GM18907 (cell line): ENCODE data around the gene CEP170B.

Source experiments
- ATAC-seq: cut with Tn5 transposase; IDR thresholded peaks from one replicate; pipeline ENCODE4 v1.9.1; 2021; ENCODE audit warnings: mild to moderate bottlenecking, moderate library complexity; ENCODE audit not compliant: unreplicated experiment

CEP170B gene

GRCh38 chr14:104866451-104867370 lies 1.6 kb downstream of the CEP170B start:
- no peak for ATAC-seq

- no peak for ATAC-seq
Measured at GRCh38 chr14:104867371-104868059, 2.4 kb downstream of the CEP170B start.

- ATAC-seq, result no peak
Measured at GRCh38 chr14:104868060-104868740, 3.1 kb downstream of the CEP170B start.

GRCh38 chr14:104868811-104869572 lies 3.9 kb downstream of the CEP170B start:
- no peak for ATAC-seq

GRCh38 chr14:104869669-104870367 lies 4.8 kb downstream of the CEP170B start:
- no peak for ATAC-seq

- no peak for ATAC-seq
Measured at GRCh38 chr14:104870368-104871144, 5.5 kb downstream of the CEP170B start.

GRCh38 chr14:104871145-104871655 lies 6.1 kb downstream of the CEP170B start:
- ATAC-seq, result no peak

- ATAC-seq, result no peak
Measured at GRCh38 chr14:104871656-104872468, 6.8 kb downstream of the CEP170B start.

- no peak for ATAC-seq
Measured at GRCh38 chr14:104872469-104873341, 7.6 kb downstream of the CEP170B start.

- no peak for ATAC-seq
Measured at GRCh38 chr14:104873380-104874055, 8.4 kb downstream of the CEP170B start.

- ATAC-seq, result no peak
Measured at GRCh38 chr14:104874110-104874531, 9.1 kb downstream of the CEP170B start.

GRCh38 chr14:104874571-104875411 lies 9.7 kb downstream of the CEP170B start:
- ATAC-seq, result no peak

GRCh38 chr14:104875412-104875751 lies 10.3 kb downstream of the CEP170B start:
- no peak for ATAC-seq

GRCh38 chr14:104875811-104876210 lies 10.7 kb downstream of the CEP170B start:
- ATAC-seq, result no peak

GRCh38 chr14:104876251-104876699 lies 11.2 kb downstream of the CEP170B start:
- no peak for ATAC-seq
